HL-60 (cell line): ENCODE results near the gene ITGAE.

Experiments
- CTCF ChIP-seq: IDR thresholded peaks from one replicate; pipeline ENCODE4 v1.5.1; 2011; ENCODE audit warnings: low read length, control low read depth, inconsistent platforms; ENCODE audit not compliant: insufficient read depth
- TF ChIP-seq, protein P1 (sequence below): IDR thresholded peaks from 2 replicates; pipeline ENCODE4 v1.6.1; 2012; ENCODE audit warnings: low read depth; ENCODE audit not compliant: insufficient replicate concordance

- no peak for TF ChIP-seq CTCF
- TF ChIP-seq, protein P1, sequence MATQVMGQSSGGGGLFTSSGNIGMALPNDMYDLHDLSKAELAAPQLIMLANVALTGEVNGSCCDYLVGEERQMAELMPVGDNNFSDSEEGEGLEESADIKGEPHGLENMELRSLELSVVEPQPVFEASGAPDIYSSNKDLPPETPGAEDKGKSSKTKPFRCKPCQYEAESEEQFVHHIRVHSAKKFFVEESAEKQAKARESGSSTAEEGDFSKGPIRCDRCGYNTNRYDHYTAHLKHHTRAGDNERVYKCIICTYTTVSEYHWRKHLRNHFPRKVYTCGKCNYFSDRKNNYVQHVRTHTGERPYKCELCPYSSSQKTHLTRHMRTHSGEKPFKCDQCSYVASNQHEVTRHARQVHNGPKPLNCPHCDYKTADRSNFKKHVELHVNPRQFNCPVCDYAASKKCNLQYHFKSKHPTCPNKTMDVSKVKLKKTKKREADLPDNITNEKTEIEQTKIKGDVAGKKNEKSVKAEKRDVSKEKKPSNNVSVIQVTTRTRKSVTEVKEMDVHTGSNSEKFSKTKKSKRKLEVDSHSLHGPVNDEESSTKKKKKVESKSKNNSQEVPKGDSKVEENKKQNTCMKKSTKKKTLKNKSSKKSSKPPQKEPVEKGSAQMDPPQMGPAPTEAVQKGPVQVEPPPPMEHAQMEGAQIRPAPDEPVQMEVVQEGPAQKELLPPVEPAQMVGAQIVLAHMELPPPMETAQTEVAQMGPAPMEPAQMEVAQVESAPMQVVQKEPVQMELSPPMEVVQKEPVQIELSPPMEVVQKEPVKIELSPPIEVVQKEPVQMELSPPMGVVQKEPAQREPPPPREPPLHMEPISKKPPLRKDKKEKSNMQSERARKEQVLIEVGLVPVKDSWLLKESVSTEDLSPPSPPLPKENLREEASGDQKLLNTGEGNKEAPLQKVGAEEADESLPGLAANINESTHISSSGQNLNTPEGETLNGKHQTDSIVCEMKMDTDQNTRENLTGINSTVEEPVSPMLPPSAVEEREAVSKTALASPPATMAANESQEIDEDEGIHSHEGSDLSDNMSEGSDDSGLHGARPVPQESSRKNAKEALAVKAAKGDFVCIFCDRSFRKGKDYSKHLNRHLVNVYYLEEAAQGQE = no peak
These were observed 68.8 kb downstream of the ITGAE start for GRCh38 chr17:3732210-3732621.
